ENCODE data around the gene CCDC38.
A peak's percentile ranks its signal among the peaks of the same experiment; 100 is the strongest.
"Not testable (repeated sequence)": the region's sequence is repeated elsewhere in the genome, so short reads cannot be mapped to it uniquely, and the experiment has no call there.

Gene CCDC38

GRCh38 chr12:95974358-95974757, 31.9 kb upstream of the CCDC38 start:
- no peak for TF ChIP-seq CTCF (conservative IDR thresholded peaks at IDR 0.05; ENCODE audit: low read length)
- H3K4me3 ChIP-seq (ENCODE audit: low read length) = no peak overlapping the region
- DNase-seq (ENCODE audit: low read depth) = no peak

- H3K4me3 ChIP-seq (ENCODE audit: low read length) = no peak overlapping the region
- TF ChIP-seq CTCF (conservative IDR thresholded peaks at IDR 0.05; ENCODE audit: low read length) = no peak
- DNase-seq (ENCODE audit: low read depth) = no peak
These were observed 30.5 kb upstream of the CCDC38 start for GRCh38 chr12:95972832-95973456.

GRCh38 chr12:95970905-95971304, 28.5 kb upstream of the CCDC38 start:
- no peak for TF ChIP-seq CTCF (conservative IDR thresholded peaks at IDR 0.05; ENCODE audit: low read length)
- no peak overlapping the region for H3K4me3 ChIP-seq (ENCODE audit: low read length)
- no peak for DNase-seq (ENCODE audit: low read depth)

- DNase-seq (ENCODE audit: low read depth); H3K4me3 ChIP-seq (ENCODE audit: low read length): not testable (repeated sequence)
These were observed 26.7 kb upstream of the CCDC38 start for GRCh38 chr12:95969116-95969515.

DNA sequence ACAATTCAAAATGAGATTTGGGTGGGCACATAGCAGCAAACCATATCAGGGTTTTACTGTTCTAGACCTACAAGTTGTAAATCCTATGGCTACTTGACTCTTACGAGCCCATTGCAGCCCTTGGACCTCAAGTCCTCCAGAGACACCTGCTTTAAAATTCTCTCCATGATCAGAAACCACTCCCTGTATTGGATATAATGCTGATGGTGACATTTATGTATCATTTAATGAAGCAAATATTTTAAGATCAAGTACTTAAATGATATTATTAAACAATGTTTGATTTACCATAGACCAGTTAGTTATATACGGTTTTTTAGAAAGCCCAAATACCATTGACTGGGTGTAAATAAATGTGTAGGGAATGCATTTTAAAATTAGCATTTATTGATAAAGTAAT, 24.9 kb upstream of the CCDC38 start:
- no peak overlapping the region for H3K4me3 ChIP-seq (ENCODE audit: low read length)
- no peak for TF ChIP-seq CTCF (conservative IDR thresholded peaks at IDR 0.05; ENCODE audit: low read length)
- DNase-seq (ENCODE audit: low read depth) = no peak

DNA sequence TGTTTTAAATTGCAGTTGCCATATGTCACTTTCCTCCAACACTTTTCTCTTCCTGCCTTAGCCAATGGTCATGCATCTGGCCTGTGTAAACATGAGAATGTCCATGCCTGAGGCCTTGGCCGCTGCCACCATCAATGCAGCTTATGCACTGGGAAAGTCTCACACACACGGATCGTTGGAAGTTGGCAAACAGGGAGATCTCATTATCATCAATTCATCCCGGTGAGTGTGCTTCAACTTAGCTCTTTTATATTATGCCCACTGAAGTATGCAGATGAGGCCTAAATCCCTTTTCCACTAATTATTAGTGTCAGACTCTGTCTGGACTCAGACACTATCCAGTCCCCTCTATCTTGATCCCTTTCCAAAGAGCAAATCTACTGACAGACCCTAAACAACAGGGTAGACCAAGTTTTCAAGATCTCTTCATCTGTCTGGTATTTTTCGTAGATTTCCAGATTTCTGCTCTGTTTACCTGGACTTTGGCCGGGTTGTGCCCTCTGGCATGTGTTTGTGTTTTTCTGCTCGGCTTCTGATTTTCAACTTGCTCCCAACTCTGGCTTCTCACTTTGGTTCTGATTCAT, 24.0 kb upstream of the CCDC38 start:
- DNase-seq (ENCODE audit: low read depth) = no peak
- H3K4me3 ChIP-seq (ENCODE audit: low read length) = no peak overlapping the region
- TF ChIP-seq CTCF (conservative IDR thresholded peaks at IDR 0.05; ENCODE audit: low read length) = no peak

GRCh38 chr12:95963096-95963495, 20.7 kb upstream of the CCDC38 start:
- H3K4me3 ChIP-seq (ENCODE audit: low read length) = no peak overlapping the region
- TF ChIP-seq CTCF (conservative IDR thresholded peaks at IDR 0.05; ENCODE audit: low read length) = 0 out of 2 replicates have a peak, but pooled peaks have one; percentile 5
- DNase-seq (ENCODE audit: low read depth) = no peak

Data from AG10803 (cell line).